A673 (cell line): ENCODE data around the gene DDAH1. TPM values are rescaled to one million over a fixed set of nuclear protein-coding genes. Genes with fewer than 3 reads are reported as not detected.

Source experiments
- BruUV-seq: library from RNA; stranded (reverse); fragments of 400-500 nt; replicated peaks from 2 replicates; lab custom pipeline; 2021; lab: Mats Ljungman, UMichigan
- CTCF ChIA-PET: fragments of 300-600 bp; sonication (Branson Sonifier 250); formaldehyde crosslinking; loops from one replicate; lab custom pipeline; 2022; ENCODE audit warnings: antibody characterized with exemption; lab: Charles Lee
- POLR2A ChIA-PET: fragments of 300-600 bp; sonication (Branson Sonifier 250); formaldehyde crosslinking; loops from one replicate; lab custom pipeline; 2022; ENCODE audit warnings: antibody characterized with exemption; ENCODE audit not compliant: low non-redundant PET; lab: Charles Lee
- DNase-seq: peaks from one replicate; pipeline ENCODE4 v3.0.0-alpha.2; 2015; ENCODE audit warnings: low spot score
- H3K27ac ChIP-seq: fragments of 200-600 bp; sonication (generic); 2 replicates; pipeline ENCODE4 v1.5.1; 2016; ENCODE audit warnings: mixed run types, low read depth, mild to moderate bottlenecking, mixed read lengths, antibody characterized with exemption, low read length; ENCODE audit not compliant: poor library complexity, severe bottlenecking
- H3K27me3 ChIP-seq: fragments of 200-600 bp; sonication (generic); replicated peaks from 2 replicates; pipeline ENCODE4 v1.6.1; 2017; ENCODE audit warnings: mixed run types, low read depth, mild to moderate bottlenecking, mixed read lengths, antibody characterized with exemption, low read length; ENCODE audit not compliant: insufficient read depth, poor library complexity
- H3K36me3 ChIP-seq: fragments of 200-600 bp; sonication (generic); 2 replicates; pipeline ENCODE4 v1.6.1; 2016; ENCODE audit warnings: mixed run types, mild to moderate bottlenecking, mixed read lengths, antibody characterized with exemption, low read length; ENCODE audit not compliant: insufficient read depth, poor library complexity, severe bottlenecking
- H3K4me1 ChIP-seq: fragments of 200-600 bp; sonication (generic); 2 replicates; pipeline ENCODE4 v1.6.1; 2017; ENCODE audit warnings: mixed run types, mild to moderate bottlenecking, mixed read lengths, antibody characterized with exemption, low read length; ENCODE audit not compliant: insufficient read depth, poor library complexity, severe bottlenecking
- H3K4me3 ChIP-seq: fragments of 200-600 bp; sonication (generic); 2 replicates; pipeline ENCODE4 v1.5.1; 2016; ENCODE audit warnings: low read depth, mixed run types, mild to moderate bottlenecking, mixed read lengths, low read length; ENCODE audit not compliant: poor library complexity, severe bottlenecking
- H3K9me3 ChIP-seq: fragments of 200-600 bp; sonication (generic); 2 replicates; pipeline ENCODE4 v1.6.1; 2016; ENCODE audit warnings: mixed run types, low read depth, mild to moderate bottlenecking, mixed read lengths, antibody characterized with exemption, low read length; ENCODE audit not compliant: poor library complexity, severe bottlenecking
- EZH2 ChIP-seq: fragments of 200-600 bp; sonication (generic); IDR thresholded peaks from 2 replicates; pipeline ENCODE4 v1.6.1; 2017; ENCODE audit warnings: borderline replicate concordance, low read depth, mild to moderate bottlenecking, mixed read lengths, antibody characterized with exemption, low read length; ENCODE audit not compliant: poor library complexity, severe bottlenecking
- intact Hi-C: fragments of 100-400 bp; cut with micrococcal nuclease; formaldehyde crosslinking; loops from one replicate; pipeline ENCODE4 v1.10.0; 2022; ENCODE audit not compliant: unreplicated experiment
- total RNA-seq: library from RNA; stranded (reverse); gene quantifications from 2 replicates; pipeline ENCODE4 v1.2.3, GENCODE V29; 2021
- TF ChIP-seq, protein P1 (sequence below): fragments of 300-800, 200-600 bp; sonication (generic); conservative IDR thresholded peaks from 2 replicates; pipeline ENCODE4 v1.5.1; 2017; ENCODE audit warnings: low read depth, mild to moderate bottlenecking, antibody characterized with exemption, low read length, moderate library complexity, mixed read lengths

The DDAH1 gene
- total RNA-seq, 1 experiment from 2014 or later, result 32.5 TPM

- TF ChIP-seq, protein P1, sequence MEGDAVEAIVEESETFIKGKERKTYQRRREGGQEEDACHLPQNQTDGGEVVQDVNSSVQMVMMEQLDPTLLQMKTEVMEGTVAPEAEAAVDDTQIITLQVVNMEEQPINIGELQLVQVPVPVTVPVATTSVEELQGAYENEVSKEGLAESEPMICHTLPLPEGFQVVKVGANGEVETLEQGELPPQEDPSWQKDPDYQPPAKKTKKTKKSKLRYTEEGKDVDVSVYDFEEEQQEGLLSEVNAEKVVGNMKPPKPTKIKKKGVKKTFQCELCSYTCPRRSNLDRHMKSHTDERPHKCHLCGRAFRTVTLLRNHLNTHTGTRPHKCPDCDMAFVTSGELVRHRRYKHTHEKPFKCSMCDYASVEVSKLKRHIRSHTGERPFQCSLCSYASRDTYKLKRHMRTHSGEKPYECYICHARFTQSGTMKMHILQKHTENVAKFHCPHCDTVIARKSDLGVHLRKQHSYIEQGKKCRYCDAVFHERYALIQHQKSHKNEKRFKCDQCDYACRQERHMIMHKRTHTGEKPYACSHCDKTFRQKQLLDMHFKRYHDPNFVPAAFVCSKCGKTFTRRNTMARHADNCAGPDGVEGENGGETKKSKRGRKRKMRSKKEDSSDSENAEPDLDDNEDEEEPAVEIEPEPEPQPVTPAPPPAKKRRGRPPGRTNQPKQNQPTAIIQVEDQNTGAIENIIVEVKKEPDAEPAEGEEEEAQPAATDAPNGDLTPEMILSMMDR, result no peak
- no peak for TF ChIP-seq EZH2
- no peak for DNase-seq
- no peaks in the 10 kb centered on the region for H3K36me3 ChIP-seq
- intact Hi-C loops, result no loop called here
- ChIA-PET POLR2A (no interaction called here), CTCF (no interaction called here)
- H3K4me1 ChIP-seq, result no peaks in the 10 kb centered on the region
- peaks cover 11% of the 10 kb centered on the region for H3K9me3 ChIP-seq
- no peak overlapping the region for H3K27ac ChIP-seq
- no peaks in the 10 kb centered on the region for H3K27me3 ChIP-seq
- H3K4me3 ChIP-seq, result no peak overlapping the region
- no TSS peak for BruUV-seq
These were observed 43.8 kb downstream of the DDAH1 start for GRCh38 chr1:85421179-85421578.

DNA sequence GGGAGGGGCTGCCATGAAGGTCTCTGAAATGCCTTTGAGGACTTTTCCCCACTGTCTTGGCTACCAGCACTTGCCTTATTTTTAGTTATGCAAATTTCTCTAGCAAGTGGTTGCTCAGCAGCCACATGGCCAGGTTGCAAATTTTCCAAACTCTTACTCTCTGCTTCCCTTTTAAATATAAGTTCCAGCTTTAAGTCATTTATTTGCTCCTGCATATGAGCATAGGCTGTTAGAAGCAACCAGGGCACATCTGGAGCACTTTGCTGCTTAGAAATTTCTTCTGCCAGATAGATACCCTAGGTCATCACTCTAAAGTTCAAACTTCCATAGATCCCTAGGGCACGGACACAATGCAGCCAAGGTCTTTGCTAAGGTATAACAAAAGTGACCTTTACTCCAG lies 44.8 kb downstream of the DDAH1 start:
- H3K4me3 ChIP-seq, result no peak overlapping the region
- DNase-seq, result no peak
- ChIA-PET POLR2A (no interaction called here), CTCF (no interaction called here)
- H3K27ac ChIP-seq, result no peak overlapping the region
- no TSS peak for BruUV-seq
- peaks cover 11% of the 10 kb centered on the region for H3K9me3 ChIP-seq
- H3K36me3 ChIP-seq, result no peaks in the 10 kb centered on the region
- intact Hi-C loops, result no loop called here
- TF ChIP-seq, protein P1, result no peak
- TF ChIP-seq EZH2, result no peak
- H3K4me1 ChIP-seq, result no peaks in the 10 kb centered on the region
- no peaks in the 10 kb centered on the region for H3K27me3 ChIP-seq

GRCh38 chr1:85417876-85418275 lies 47.1 kb downstream of the DDAH1 start:
- intact Hi-C loops, result no loop called here
- ChIA-PET POLR2A (no interaction called here), CTCF (no interaction called here)
- Histone ChIP-seq H3K9me3 (peaks cover 11% of the 10 kb centered on the region), H3K36me3 (no peaks in the 10 kb centered on the region), H3K27me3 (no peaks in the 10 kb centered on the region), H3K4me3 (no peak overlapping the region), H3K4me1 (no peaks in the 10 kb centered on the region), H3K27ac (no peak overlapping the region)
- no TSS peak for BruUV-seq
- TF ChIP-seq, protein P1, result no peak
- no peak for TF ChIP-seq EZH2
- DNase-seq, result no peak
